PC-9 (cell line): ENCODE data around the gene ARSD. TPM values are rescaled to one million over a fixed set of nuclear protein-coding genes. Genes with fewer than 3 reads are reported as not detected.

Source experiments
- BruUV-seq: library from RNA; stranded (reverse); fragments of 400-500 nt; replicated peaks from 2 replicates; lab custom pipeline; 2021; lab: Mats Ljungman, UMichigan
- CTCF ChIA-PET: fragments of 300-600 bp; sonication (Branson Sonifier 250); formaldehyde crosslinking; loops from one replicate; lab custom pipeline; 2022; ENCODE audit warnings: antibody characterized with exemption; lab: Charles Lee
- POLR2A ChIA-PET: fragments of 300-600 bp; sonication (Branson Sonifier 250); formaldehyde crosslinking; loops from one replicate; lab custom pipeline; 2022; ENCODE audit warnings: antibody characterized with exemption; ENCODE audit not compliant: unreplicated experiment; lab: Charles Lee
- DNase-seq, 2 experiments: peaks; one replicate each; pipeline versions ENCODE4 v3.0.0 to v3.0.0-alpha.2; 2015 to 2022; ENCODE audit warnings: mixed read lengths in 1 of 2
- H2AFZ ChIP-seq: fragments of 200-600 bp; sonication (generic); 2 replicates; pipeline ENCODE4 v1.8.1; 2017; ENCODE audit warnings: antibody characterized with exemption
- H3F3A ChIP-seq: fragments of 200-600 bp; sonication (generic); 2 replicates; pipeline ENCODE4 v1.8.1; 2017; ENCODE audit warnings: antibody characterized with exemption, mild to moderate bottlenecking, low read depth; ENCODE audit not compliant: insufficient read depth
- H3K27ac ChIP-seq: fragments of 200-600 bp; sonication (generic); 2 replicates; pipeline ENCODE4 v1.6.1; 2016; ENCODE audit warnings: mixed run types
- H3K27me3 ChIP-seq: fragments of 200-600 bp; sonication (generic); 2 replicates; pipeline ENCODE4 v1.6.1; 2016; ENCODE audit warnings: low read depth, mixed run types; ENCODE audit not compliant: insufficient read depth
- H3K36me3 ChIP-seq: fragments of 200-600 bp; sonication (generic); 2 replicates; pipeline ENCODE4 v1.6.1; 2016; ENCODE audit warnings: low read depth, mixed run types
- H3K4me1 ChIP-seq: fragments of 200-600 bp; sonication (generic); replicated peaks from 2 replicates; pipeline ENCODE4 v1.6.1; 2016; ENCODE audit warnings: mixed run types; ENCODE audit not compliant: insufficient read depth
- H3K4me2 ChIP-seq: fragments of 200-600 bp; sonication (generic); 2 replicates; pipeline ENCODE4 v1.6.1; 2017; ENCODE audit warnings: mixed run types
- H3K4me3 ChIP-seq: fragments of 200-600 bp; sonication (generic); 2 replicates; pipeline ENCODE4 v1.6.1; 2016; ENCODE audit warnings: mixed run types
- H3K79me2 ChIP-seq: fragments of 200-600 bp; sonication (generic); 2 replicates; pipeline ENCODE4 v1.6.1; 2017; ENCODE audit warnings: low read depth, mixed run types
- H3K9me2 ChIP-seq: fragments of 200-600 bp; sonication (generic); 2 replicates; pipeline ENCODE4 v1.8.1; 2017; ENCODE audit warnings: mild to moderate bottlenecking; ENCODE audit not compliant: insufficient read depth
- H3K9me3 ChIP-seq: fragments of 200-600 bp; sonication (generic); 2 replicates; pipeline ENCODE4 v1.8.1; 2016; ENCODE audit warnings: low read depth; ENCODE audit not compliant: insufficient read depth
- H4K20me1 ChIP-seq: fragments of 200-600 bp; sonication (generic); 2 replicates; pipeline ENCODE4 v1.8.1; 2017; ENCODE audit not compliant: insufficient read depth
- EZH2 ChIP-seq: fragments of 200-600 bp; sonication (generic); IDR thresholded peaks from 2 replicates; pipeline ENCODE4 v1.8.0; 2017; ENCODE audit warnings: antibody characterized with exemption, low read depth
- intact Hi-C: fragments of 100-400 bp; cut with micrococcal nuclease; formaldehyde crosslinking; loops from one replicate; pipeline ENCODE4 v1.10.0; 2022; ENCODE audit not compliant: unreplicated experiment
- total RNA-seq: library from RNA; stranded (reverse); gene quantifications from 2 replicates; pipeline ENCODE4 v1.2.3, GENCODE V29; 2021
- TF ChIP-seq, protein P1 (sequence below): fragments of 200-600 bp; sonication (generic); conservative IDR thresholded peaks from 2 replicates; pipeline ENCODE4 v1.6.1; 2017; ENCODE audit warnings: mixed run types, antibody characterized with exemption, mild to moderate bottlenecking, moderate library complexity

The ARSD gene
- total RNA-seq, 1 experiment from 2014 or later = 15.5 TPM

- no peak overlapping the region for H3K27ac ChIP-seq
- no peak overlapping the region for H2AFZ ChIP-seq
- no peak overlapping the region for H3K4me2 ChIP-seq
- H3K4me1 ChIP-seq = no peaks in the 10 kb centered on the region
- TF ChIP-seq, protein P1, sequence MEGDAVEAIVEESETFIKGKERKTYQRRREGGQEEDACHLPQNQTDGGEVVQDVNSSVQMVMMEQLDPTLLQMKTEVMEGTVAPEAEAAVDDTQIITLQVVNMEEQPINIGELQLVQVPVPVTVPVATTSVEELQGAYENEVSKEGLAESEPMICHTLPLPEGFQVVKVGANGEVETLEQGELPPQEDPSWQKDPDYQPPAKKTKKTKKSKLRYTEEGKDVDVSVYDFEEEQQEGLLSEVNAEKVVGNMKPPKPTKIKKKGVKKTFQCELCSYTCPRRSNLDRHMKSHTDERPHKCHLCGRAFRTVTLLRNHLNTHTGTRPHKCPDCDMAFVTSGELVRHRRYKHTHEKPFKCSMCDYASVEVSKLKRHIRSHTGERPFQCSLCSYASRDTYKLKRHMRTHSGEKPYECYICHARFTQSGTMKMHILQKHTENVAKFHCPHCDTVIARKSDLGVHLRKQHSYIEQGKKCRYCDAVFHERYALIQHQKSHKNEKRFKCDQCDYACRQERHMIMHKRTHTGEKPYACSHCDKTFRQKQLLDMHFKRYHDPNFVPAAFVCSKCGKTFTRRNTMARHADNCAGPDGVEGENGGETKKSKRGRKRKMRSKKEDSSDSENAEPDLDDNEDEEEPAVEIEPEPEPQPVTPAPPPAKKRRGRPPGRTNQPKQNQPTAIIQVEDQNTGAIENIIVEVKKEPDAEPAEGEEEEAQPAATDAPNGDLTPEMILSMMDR = no peak
- TF ChIP-seq EZH2 = no peak
- no peak overlapping the region for H3K4me3 ChIP-seq
- no peaks in the 10 kb centered on the region for H3K9me3 ChIP-seq
- intact Hi-C loops = no loop called here
- ChIA-PET POLR2A (no interaction called here), CTCF (no interaction called here)
- H3K27me3 ChIP-seq = peaks cover 37% of the 10 kb centered on the region
- no TSS peak for BruUV-seq
- no peaks in the 10 kb centered on the region for H3F3A ChIP-seq
- H3K36me3 ChIP-seq = no peaks in the 10 kb centered on the region
- no peak for DNase-seq
- no peaks in the 10 kb centered on the region for H3K9me2 ChIP-seq
- H3K79me2 ChIP-seq = no peaks in the 10 kb centered on the region
- no peaks in the 10 kb centered on the region for H4K20me1 ChIP-seq
Observed at GRCh38 chrX:2867206-2867605, 61.9 kb downstream of the ARSD start.

GRCh38 chrX:2863646-2864045 is 65.5 kb downstream of the ARSD start:
- Histone ChIP-seq H3F3A (no peaks in the 10 kb centered on the region), H3K27me3 (peaks cover 32% of the 10 kb centered on the region), H3K4me2 (no peak overlapping the region), H3K4me3 (no peak overlapping the region), H4K20me1 (no peaks in the 10 kb centered on the region), H3K36me3 (no peaks in the 10 kb centered on the region), H3K27ac (no peak overlapping the region), H3K4me1 (no peaks in the 10 kb centered on the region), H3K9me3 (no peaks in the 10 kb centered on the region), H3K79me2 (no peaks in the 10 kb centered on the region), H3K9me2 (no peaks in the 10 kb centered on the region), H2AFZ (no peak overlapping the region)
- CTCF ChIA-PET = no interaction called here
- TF ChIP-seq, protein P1 = no peak
- TF ChIP-seq EZH2 = no peak
- intact Hi-C loops = no loop called here
- no TSS peak for BruUV-seq
- DNase-seq = no peak
- POLR2A ChIA-PET = no interaction called here

- Histone ChIP-seq H3K4me1 (no peaks in the 10 kb centered on the region), H3K4me2 (no peak overlapping the region), H3K9me3 (no peaks in the 10 kb centered on the region), H3K27ac (no peak overlapping the region), H3K4me3 (no peak overlapping the region), H3K79me2 (no peaks in the 10 kb centered on the region), H3F3A (no peaks in the 10 kb centered on the region), H3K27me3 (peaks cover 32% of the 10 kb centered on the region), H4K20me1 (no peaks in the 10 kb centered on the region), H2AFZ (no peak overlapping the region), H3K9me2 (no peaks in the 10 kb centered on the region), H3K36me3 (no peaks in the 10 kb centered on the region)
- intact Hi-C loops = no loop called here
- TF ChIP-seq EZH2 = no peak
- TF ChIP-seq, protein P1 = no peak
- BruUV-seq = no TSS peak
- DNase-seq = no peak
- CTCF ChIA-PET = no interaction called here
- POLR2A ChIA-PET = no interaction called here
Observed at GRCh38 chrX:2862404-2862803, 66.7 kb downstream of the ARSD start.
